Ramos (cell line): Measurements from ENCODE around the gene TASOR2.

Source experiments
- in situ Hi-C: fragments of 300-500 bp; cut with MboI; formaldehyde crosslinking; loops from one replicate; pipeline ENCODE4 v1.14.3; 2022; ENCODE audit warnings: low sequenced_read_pairs; ENCODE audit not compliant: unreplicated experiment

TASOR2 gene

DNA sequence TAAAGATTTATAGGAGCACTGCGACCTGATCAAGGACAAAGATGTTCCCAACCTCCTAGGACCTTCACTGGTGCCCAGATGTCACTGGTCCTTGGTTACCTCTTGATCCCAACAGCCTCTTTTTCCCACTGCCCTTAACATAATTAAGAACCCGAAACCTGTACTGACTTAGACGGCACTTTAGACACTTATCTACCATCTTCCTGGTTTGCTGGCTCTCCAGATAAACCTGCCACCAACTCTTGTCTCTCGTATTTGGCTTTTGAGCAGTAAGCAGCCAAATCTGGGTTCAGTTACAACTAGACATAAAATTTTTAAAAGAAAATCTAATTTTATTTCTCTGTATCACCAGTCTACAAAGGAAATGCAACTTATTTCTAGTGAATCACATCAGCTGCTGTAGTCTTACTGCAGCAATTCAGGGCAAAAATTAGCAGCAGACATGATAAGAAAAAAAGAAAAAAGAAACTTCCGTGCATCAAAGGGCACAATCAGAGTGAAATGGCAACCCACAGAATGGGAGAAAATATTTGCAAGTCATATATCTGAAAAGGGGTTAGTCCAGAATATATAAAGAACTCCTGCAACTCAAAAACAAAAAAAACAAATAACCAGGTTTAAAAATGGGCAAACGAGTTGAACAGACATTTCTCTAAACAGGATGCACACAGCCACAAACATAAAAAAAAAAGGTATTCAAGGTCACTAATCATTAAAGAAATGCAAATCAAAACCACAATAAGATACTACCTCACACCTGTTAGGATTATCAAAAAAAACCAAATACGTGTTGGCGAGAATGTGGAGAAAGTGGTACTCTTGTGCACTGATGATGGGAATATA is 27.7 kb upstream of the TASOR2 start:
- in situ Hi-C loops: no loop called here

DNA sequence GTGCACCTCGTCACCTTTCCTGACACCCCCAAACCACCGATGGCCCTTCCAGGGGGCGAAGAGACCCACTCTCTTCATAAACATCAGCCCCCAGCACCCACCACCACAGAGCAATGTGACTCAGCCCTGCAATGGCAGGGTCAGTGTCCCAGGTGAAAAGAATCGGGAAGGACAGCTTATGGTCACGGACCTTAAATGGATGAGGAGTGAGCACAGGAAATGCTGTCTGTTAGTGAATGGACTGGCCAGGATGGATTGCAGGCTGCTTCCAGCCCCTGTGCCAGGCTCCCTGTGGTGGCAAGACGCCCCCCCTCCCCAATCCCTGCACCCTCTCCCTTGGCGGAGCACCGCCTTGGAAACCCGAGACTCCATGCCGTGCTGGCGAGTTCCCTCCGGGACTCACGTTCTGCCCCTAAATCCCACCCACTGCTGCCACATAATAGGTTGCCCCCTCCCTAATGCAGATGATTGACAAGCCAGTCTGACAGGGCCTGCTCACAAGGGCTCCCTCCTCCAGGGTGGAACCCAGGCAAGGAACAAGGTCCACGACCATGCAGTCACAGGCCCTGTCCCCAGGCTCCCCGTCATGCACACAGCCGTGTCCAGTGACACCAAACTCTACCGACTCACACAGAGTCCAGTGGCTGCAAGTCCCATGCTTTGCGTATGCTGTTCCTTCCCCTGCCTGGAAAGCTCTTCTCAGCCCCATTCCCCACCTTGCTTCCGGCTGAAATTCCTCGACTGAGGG is 25.6 kb upstream of the TASOR2 start:
- in situ Hi-C loops: no loop called here

DNA sequence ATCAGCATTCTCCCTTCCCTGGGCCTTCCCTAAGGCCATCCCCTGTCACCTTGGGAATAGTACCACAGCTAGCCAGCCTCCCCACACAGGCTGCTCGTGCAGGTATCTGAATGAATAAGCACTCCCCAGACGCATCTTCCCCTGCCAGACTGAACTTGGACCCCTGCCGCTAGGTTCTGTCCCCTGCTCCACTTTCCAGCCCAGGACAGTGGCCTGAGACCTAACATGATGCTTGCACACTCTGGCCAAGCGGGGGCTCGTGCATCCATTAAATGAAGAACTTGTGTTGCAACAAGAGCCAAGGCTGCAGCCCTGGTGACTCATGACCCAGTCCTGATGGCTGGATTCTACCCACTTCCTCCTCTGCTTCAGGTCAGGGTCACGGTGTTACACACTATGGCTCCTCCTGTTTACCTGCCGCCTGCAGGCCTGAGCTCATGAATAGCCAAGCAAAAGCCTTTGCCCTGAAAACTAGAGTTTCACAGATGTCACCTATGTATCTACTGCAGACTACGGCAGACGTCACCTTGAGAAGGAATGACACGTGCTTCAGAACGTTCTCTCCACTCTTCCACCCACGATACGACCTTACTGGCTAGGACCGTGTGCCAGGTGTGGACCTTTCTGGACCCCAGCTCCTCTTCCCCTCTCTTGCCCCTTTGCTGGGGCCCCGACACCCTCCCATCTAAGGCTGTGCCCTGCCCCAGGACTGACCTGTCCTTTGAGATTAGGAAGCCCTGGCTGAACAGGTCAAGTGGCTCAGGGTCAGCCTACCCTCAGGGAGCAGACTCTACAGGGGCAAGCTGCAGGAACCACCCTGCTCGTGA is 24.7 kb upstream of the TASOR2 start:
- in situ Hi-C loops: no loop called here

DNA sequence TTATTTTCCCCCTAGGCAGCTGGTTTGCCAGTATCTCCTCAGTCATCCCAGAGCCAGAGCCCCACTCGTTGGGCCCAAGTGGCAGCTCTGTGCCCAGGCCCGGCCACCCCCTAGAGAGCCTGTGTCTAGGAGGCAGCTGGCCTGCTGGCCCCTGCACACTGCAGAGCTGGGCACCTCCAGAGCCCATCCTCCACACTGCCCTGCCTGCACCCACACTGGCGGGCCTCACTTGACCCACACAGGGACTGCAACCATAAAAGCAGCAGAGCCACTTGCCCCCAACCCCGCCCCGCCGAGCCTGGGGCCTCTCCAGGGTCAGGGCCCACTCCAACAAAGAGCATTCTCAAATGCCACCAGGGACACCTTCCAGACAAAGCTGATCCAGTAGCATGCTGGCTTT is 23.6 kb upstream of the TASOR2 start:
- in situ Hi-C loops: no loop called here

DNA sequence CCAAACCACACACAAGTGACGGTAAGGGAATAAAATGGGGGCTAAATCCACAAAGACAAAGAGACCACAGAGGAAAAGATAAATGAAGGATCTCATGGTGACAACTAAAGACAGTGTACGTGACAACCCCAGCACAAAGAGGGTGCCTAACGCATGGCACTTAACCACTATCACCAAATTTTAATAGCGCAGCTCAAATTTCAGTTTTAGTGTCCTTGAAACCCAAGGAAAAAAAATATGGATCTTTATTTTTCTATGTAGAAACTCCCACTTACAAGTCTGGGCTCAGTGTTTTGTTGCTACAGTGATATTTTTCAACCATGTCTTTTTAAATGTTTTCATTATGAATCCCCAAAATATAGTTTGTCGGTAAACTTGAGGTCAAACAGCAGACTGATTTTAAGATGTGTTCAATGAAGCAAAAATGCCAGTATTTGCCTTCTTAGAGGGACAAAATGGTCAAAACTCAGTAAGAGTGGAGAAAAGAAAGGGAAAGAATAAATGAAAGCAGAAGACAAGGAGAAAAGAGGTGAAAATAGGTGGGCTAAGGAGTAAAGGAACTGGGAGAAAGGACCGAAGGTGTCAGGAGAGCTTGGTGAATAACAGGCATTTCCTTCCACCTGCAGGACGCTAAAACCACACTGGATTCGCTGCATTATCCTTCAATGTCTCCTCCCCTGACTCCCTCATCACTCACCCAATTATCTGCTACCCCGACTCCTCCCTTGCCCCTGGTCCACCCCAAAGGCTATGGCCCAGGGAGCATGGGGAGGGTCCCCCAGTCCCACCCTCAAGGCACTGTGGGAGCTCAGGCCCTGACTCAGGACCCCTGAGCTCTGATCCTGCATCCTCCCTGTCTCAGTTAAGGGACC is 21.7 kb upstream of the TASOR2 start:
- in situ Hi-C loops: no loop called here

DNA sequence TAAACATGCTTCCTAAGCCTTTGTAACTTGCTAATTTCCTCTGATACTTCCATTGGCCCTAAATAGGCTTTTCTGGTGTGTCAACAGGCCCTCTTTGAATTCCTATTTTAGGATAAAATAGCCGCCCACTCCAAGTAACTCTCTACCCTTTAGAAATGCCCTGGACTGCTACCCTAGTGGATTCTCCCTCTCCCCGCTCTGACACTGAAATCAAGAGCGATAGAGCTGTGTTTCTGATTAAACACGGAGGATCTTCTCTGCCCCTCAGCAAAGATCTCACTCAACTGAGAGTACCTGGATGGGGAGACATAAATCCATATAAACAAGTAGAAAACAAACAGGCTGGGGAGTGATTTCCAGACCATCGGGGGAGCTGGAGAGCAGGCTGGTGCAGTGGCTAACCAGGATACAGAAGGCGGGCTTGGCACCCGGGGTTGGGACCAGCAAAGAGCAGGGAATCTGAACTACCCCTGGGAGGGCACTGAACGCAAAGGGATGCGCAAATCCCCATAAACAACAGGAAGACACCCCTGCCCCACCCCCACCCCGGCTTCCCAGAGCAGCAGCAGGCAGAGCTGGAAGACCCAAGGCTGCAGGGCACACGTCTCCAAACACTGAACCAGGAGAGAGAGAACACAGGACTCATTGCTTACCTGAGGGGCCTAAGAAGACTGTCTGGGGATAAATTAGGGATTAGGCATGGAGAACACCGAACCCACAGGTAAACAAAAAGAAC is 20.8 kb upstream of the TASOR2 start:
- in situ Hi-C loops: no loop called here

DNA sequence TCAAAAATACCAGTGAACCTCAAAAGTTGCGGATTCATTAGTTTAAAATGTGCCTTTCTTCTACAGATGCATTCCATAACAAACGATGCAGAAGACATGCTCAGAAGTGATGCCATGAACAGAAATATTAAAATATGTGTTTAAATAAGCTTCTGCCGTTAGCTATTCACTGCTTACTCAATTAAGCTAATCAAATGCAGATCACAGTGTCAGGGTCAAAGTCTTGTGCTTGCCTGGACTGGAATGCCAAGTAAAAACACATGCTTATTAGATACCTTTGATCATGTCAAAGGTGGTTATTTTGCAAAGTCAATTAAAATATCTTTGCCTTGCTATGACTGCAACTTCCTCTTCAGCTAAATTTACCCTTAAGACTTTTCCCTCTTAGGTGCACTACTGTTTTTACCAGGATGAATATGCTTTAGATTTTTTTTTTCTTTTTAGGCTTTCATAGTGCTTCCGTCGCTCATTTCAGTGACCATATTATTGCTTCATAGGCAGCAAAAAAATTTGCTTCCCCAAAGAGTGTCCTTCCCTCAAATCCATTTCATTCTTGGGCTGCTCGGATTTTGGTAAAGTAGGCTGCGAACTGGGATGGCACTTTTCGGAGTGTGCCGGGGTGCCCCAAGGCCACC is 19.1 kb upstream of the TASOR2 start:
- in situ Hi-C loops: no loop called here

DNA sequence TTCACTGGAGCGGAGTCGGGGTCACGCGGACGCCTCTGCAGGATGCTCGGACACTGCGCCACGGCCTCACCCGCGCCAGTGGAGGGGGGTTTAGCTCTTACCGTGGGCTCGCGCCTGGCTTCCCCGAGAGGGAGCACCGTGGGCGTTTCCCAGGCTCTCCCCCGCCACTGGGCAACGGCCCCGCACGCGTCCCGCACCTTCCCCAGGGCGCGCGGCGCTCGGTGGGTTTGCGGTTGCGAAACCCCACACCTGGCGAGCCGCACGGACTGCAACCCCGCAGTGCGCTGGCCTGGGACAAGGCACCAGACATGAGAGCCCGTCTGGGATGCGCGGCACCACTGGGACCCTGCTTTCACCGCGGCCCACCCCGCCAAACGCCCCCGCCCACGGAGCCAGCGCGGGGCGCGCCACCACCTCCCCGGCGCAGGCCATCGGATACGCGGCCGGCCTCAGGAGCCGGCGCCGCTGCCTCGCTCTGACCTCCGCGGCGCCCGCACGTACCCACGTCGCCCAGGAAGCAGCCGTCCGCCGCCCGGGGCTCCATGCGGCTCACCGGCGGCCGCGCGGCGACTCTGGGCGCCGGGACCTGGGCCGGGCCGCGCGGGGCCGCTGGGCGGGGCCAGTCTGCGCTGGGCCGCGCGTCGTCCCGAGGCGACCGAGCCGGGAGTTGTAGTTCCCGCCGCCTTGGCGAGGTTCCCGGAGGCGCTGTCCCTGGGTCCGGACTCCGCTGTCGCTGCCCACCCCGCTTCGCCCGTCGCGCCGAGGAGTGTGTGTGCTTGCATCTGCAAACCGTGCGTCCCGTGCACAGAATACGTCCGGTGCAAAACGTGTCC is 18.4 kb upstream of the TASOR2 start, which contains the start of gene ASB13:
Gene ASB13 (minus strand): TSS at position 588 of the 833 bp plus-strand sequence. CDS start 44 bp downstream, at position 544.
- in situ Hi-C loops: no loop called here

DNA sequence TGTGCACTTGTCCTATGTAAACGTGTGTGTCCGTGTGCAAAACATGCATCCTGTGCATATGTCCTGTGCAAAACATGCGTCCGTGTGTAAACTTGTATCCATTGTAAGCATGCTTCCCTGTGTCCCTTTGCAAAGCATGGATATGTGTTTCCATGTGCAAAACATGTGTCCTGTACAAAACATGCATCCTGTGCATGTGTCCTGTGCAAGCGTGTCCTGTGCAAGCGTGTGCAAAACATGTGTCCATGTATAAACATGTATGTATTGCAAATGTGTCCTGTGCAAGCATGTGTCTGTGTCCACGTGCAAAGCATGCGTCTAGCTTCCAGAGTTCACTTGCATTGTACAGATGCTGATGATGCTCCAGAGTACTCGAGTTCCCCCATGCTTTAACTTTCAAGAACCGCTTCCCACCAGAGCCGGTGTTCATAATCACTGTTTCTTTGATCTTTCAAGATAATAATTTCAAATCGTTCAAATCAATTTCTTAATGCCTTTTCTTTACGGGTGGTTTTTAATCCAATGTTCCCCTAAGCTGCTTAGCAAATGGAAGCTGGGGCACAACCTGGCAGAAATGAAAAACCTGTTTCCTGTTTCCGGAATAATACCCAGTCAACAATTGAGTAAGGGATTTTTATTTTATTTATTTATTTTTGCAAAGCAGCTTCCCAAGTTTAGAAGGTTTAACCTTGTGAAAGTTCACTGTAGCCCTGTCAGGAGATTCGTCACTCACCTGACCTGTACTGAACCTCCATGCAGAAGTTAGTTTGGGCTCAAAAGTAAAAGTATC is 17.6 kb upstream of the TASOR2 start:
- in situ Hi-C loops: no loop called here

DNA sequence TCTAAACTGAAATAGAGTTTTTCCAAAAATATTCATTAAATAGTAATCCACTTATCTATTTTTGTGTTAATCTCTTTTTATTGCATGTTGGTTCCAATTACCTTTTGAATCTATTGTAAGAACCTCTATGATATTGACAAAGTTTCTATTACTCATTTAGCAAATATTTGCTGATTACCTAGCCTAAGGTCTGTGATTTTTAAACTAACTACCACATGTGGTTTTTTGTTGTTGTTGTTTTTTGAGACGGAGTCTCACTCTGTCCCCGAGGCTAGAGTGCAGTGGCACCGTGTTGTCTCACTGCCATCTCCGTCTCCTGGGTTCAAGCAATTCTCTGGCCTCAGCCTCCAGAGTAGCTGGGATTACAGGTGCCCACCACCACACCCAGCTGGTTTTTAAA is 16.2 kb upstream of the TASOR2 start:
- in situ Hi-C loops: no loop called here

DNA sequence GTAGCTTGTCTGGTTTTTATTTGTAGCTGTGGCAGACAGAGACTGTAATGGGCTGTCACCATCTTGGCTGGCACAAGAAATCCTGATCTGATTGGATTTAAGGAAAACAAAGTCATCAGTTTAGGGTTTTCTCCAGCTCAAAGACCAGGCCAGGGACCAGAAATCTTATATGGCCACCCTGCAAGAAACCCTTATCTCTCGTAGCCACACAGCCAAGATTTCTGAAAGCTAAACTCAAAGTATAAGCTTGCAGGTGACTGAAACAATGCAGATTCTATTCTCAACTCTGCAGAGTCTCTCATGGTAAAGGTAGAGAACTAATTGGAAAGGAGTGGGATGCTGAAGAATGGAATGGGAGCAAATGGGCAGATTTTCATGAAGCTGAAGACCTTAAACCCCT is 15.0 kb upstream of the TASOR2 start:
- in situ Hi-C loops: no loop called here

DNA sequence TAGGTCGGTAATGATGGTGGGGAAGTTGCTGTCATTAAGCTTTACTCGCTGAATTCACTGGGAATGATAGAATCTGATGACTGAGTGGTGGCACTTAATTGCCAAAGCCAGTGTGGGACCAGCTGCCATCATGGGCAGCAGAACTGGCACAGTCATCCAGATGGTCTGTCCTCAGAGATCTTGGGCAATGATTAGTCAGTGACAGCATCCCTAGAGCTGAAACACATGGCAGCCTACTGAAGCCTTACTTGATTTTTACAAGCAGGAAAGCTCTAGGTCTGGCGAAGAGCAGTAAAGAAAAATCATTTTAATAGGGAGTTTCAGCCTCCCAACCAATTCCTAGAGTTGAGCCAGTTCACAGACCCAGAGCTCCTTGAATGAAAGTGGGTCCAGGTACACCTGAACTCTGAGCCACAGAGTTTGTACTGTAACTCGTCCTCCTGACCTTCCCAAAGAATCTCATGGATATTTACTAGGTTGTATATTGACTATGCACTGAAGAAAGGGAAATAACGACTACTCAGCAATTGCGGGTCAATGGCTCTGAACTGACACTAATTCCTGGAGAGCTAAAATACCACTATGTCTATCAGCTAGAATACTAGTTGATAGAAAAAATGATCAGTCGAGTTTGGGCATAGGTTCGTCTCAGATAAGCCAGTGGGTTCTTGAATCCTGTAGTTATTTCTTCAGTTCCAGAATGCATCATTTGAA is 13.8 kb upstream of the TASOR2 start:
- in situ Hi-C loops: no loop called here

DNA sequence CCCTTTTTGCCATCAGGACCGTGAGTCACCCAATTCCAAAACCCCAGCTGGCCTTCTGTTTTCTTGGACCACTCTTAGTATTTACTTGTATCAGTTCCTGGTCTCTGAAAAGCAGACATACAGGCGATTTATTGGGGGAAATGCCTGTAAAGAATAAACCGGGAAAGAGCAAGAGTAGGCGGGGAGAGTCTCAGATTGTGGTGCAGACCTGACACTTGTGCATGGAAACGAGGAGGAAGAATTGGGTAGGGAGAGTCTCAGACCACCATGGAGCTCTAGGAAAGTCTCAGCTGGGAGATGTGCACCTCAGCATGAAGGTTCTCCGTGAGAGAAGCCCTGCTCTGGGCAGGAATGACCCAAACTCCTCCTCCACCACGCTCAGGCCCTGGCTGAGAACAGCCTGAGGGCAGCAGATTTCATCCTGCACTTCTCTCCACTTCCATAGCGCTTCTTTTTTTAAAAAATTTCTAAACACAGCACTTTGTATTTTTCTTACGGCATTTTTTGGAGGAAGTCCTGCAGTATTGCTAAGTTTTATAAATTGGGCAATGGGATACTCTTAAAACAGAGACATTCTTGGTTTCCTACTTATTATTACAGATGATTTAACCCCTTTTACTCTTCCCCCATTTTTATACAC is 6.1 kb upstream of the TASOR2 start:
- in situ Hi-C loops: no loop called here

DNA sequence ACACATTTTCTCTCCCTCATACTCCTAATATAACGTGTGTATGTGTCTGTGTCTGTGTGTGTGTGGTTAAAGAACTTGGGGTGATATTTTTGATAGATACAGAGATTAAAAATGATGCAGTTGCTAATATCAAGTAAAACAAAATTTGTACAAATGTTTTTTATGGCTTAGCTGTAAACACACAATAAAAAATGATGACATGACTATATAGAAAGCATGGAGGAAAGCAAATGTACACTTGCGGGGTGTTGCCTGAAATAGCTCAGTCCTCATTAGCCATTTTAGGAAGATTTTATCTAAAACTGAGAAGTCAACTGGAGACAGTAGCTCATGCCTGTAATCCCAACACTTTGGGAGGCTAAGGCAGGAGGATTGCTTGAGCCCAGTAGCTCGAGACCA is 5.6 kb upstream of the TASOR2 start:
- in situ Hi-C loops: no loop called here

DNA sequence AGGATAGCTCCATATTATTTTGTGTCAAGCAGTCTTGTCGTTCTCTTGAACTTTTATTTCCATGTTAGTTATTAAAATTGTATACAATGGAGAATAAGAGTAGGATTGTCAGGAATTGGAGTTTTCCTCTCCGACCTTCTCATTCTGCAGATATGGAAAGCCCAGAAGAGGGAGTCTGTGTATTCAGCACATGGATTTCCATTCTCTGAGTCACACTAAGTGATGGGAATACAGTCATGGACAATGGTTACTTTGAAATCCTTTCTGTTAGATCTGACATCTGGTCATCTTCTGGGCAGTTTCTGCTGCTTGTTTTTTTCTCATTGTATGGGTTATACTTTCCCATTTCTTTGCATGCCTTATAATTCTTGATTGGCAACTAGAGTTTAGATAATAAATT is 5.0 kb upstream of the TASOR2 start:
- in situ Hi-C loops: no loop called here

DNA sequence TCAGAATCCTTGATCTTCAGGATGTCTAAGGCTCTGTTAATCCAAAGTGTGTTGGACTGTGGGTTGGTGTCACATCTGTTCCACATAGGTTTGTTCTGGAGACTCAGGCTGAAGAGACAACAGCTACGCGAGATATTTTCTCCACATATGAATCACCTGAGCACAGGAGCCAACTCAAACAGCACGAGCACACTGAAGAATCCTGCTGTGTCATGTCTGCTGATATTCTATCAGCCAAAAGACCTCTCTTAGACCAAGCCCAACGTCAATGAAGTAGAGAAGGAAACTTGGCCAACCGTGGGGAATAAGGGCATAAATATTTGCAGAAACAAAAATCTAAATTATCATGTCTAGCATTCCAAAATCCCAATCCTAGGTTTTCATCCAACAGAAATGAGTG is 2.7 kb upstream of the TASOR2 start:
- in situ Hi-C loops: no loop called here
